Endodermal cell (in vitro differentiated cells): ENCODE results near the gene GTPBP2. TPM values are rescaled to one million over a fixed set of nuclear protein-coding genes. Genes with fewer than 3 reads are reported as not detected.

ENCODE experiments used
- DNase-seq: peaks from one replicate; pipeline ENCODE4 v3.0.0-alpha.2; 2017
- H3K27ac ChIP-seq: 2 replicates; pipeline ENCODE4 v1.5.1; 2013; ENCODE audit warnings: mild to moderate bottlenecking, low read depth, low read length, moderate library complexity
- H3K27me3 ChIP-seq: 2 replicates; pipeline ENCODE4 v1.6.1; 2013; ENCODE audit warnings: mild to moderate bottlenecking, low read length, moderate library complexity; ENCODE audit not compliant: insufficient read depth, control insufficient read depth, poor library complexity, severe bottlenecking
- H3K36me3 ChIP-seq: 2 replicates; pipeline ENCODE4 v1.7.0; 2013; ENCODE audit warnings: mild to moderate bottlenecking, low read length, moderate library complexity; ENCODE audit not compliant: control insufficient read depth, insufficient read depth
- H3K4me1 ChIP-seq: one replicate; pipeline ENCODE4 v1.7.0; 2013; ENCODE audit warnings: low read length; ENCODE audit not compliant: control insufficient read depth, insufficient read depth
- H3K4me3 ChIP-seq: 2 replicates; pipeline ENCODE4 v1.5.1; 2013; ENCODE audit warnings: mild to moderate bottlenecking, low read length, moderate library complexity
- H3K9ac ChIP-seq: 2 replicates; pipeline ENCODE4 v1.6.1; 2013; ENCODE audit warnings: mild to moderate bottlenecking, low read length, moderate library complexity; ENCODE audit not compliant: poor library complexity, severe bottlenecking; ENCODE audit errors: extremely low read depth
- H3K9me3 ChIP-seq: 2 replicates; pipeline ENCODE4 v1.6.1; 2013; ENCODE audit warnings: mild to moderate bottlenecking, low read length, moderate library complexity; ENCODE audit not compliant: control insufficient read depth
- H3K27ac Mint-ChIP-seq: 2 replicates; pipeline ENCODE4 v1.8.0; 2020; ENCODE audit warnings: mixed read lengths
- H3K27me3 Mint-ChIP-seq: 2 replicates; pipeline ENCODE4 v1.8.0; 2021; ENCODE audit warnings: mild to moderate bottlenecking, mixed read lengths; ENCODE audit not compliant: insufficient read depth
- H3K36me3 Mint-ChIP-seq: 2 replicates; pipeline ENCODE4 v1.8.0; 2020; ENCODE audit warnings: low read depth, mixed read lengths
- H3K4me1 Mint-ChIP-seq: 2 replicates; pipeline ENCODE4 v1.8.0; 2020; ENCODE audit warnings: mixed read lengths
- H3K4me3 Mint-ChIP-seq: 2 replicates; pipeline ENCODE4 v1.8.0; 2020; ENCODE audit warnings: mild to moderate bottlenecking, moderate library complexity, mixed read lengths
- H3K9me3 Mint-ChIP-seq: 2 replicates; pipeline ENCODE4 v1.8.0; 2020; ENCODE audit warnings: mild to moderate bottlenecking, mixed read lengths
- CTCF ChIP-seq: fragments of 200-600 bp; sonication (generic); conservative IDR thresholded peaks from 2 replicates; pipeline ENCODE4 v1.5.0; 2021; ENCODE audit warnings: antibody characterized with exemption, mild to moderate bottlenecking
- WGBS, 2 experiments: methylation state at CpG; one replicate each; pipeline versions ENCODE4 v1.1.5 to v1.1.7; 2013; ENCODE audit warnings: missing lambda C conversion rate in 2 of 2, mixed read lengths in 1 of 2; ENCODE audit not compliant: insufficient coverage in 1 of 2, insufficient read length in 1 of 2; 5-methylcytosine and 5-hydroxymethylcytosine counted together
- total RNA-seq, 2 donors: library from RNA; stranded (reverse); fragmentation: NEBNext Ultra II Directional in 1 of 2; extraction: Animal tissue kit (Norgen Biotek cat#: 25700) in 1 of 2; gene quantifications; 2 replicates in 1 of 2; 3 replicates in 1 of 2; pipeline ENCODE4 v1.2.1, GENCODE V29; 2021

The GTPBP2 gene
- total RNA-seq, 2 donors from 2014 or later = 87.9 to 90.6 TPM

GRCh38 chr6:43584892-43585570 lies 44.0 kb downstream of the GTPBP2 start:
- H3K4me3 Mint-ChIP-seq = no peak overlapping the region
- H3K9me3 Mint-ChIP-seq = peaks cover 6% of the 10 kb centered on the region
- H3K36me3 ChIP-seq = peaks cover 72% of the 10 kb centered on the region
- peaks cover 8% of the 10 kb centered on the region for H3K9me3 ChIP-seq
- 94 to 96% methylated on average over 4 to 6 of the region's 7 CpGs for WGBS, 2 experiments
- no peak overlapping the region for H3K4me3 ChIP-seq
- no peak for TF ChIP-seq CTCF
- no peaks in the 10 kb centered on the region for H3K4me1 ChIP-seq
- H3K4me1 Mint-ChIP-seq = no peaks in the 10 kb centered on the region
- H3K9ac ChIP-seq = no peak overlapping the region
- no peaks in the 10 kb centered on the region for H3K27me3 ChIP-seq
- DNase-seq = no peak
- H3K36me3 Mint-ChIP-seq = peaks cover 58% of the 10 kb centered on the region
- H3K27me3 Mint-ChIP-seq = no peaks in the 10 kb centered on the region
- no peak overlapping the region for H3K27ac ChIP-seq
- H3K27ac Mint-ChIP-seq = no peak overlapping the region

DNA sequence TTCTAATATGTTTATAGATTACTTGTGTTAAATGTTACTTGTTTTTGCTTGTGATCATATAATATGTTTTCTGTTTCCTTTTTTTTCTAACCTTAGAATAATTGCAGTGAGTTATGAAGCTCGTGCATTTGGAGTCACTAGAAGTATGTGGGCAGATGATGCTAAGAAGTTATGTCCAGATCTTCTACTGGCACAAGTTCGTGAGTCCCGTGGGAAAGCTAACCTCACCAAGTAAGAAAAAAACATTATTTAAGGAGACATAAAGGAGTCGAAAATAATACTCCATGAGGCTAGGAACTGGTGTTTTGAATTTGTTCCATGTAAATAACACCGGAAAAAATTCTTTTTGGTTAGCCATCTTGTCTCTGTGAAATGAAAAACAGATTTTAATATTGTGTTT lies 46.2 kb downstream of the GTPBP2 start:
- no peak overlapping the region for H3K9ac ChIP-seq
- peaks cover 8% of the 10 kb centered on the region for H3K9me3 ChIP-seq
- Mint-ChIP-seq H3K4me3 (no peak overlapping the region), H3K27me3 (no peaks in the 10 kb centered on the region), H3K27ac (no peak overlapping the region), H3K4me1 (peaks cover 6% of the 10 kb centered on the region), H3K36me3 (peaks cover 44% of the 10 kb centered on the region), H3K9me3 (peaks cover 8% of the 10 kb centered on the region)
- no peak overlapping the region for H3K4me3 ChIP-seq
- no peaks in the 10 kb centered on the region for H3K4me1 ChIP-seq
- DNase-seq = no peak
- 88 to 94% methylated on average over 3 to 5 of the region's 5 CpGs for WGBS, 2 experiments
- TF ChIP-seq CTCF = no peak
- H3K27ac ChIP-seq = no peak overlapping the region
- no peaks in the 10 kb centered on the region for H3K27me3 ChIP-seq
- peaks cover 55% of the 10 kb centered on the region for H3K36me3 ChIP-seq

DNA sequence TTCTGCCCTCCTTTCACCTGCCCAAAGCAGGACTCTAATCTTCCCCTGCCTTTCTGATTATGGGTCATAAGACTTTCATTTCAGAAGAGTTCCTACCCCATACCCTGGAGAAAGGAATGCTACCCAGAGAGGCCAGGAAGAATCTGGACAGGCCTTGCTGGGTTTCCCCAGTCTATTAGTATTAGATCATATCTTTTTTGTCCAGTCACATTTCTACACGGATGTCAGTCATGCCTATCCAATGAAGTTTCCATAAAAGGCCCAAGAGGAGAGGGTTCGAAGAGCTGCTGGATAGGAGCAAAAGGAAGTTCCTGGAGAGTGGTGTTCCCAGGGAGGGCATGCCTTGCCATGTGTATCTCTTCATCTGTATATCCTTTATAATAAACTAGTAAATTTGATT lies 49.9 kb downstream of the GTPBP2 start:
- Mint-ChIP-seq H3K27ac (peak overlapping the region; percentile 23), H3K27me3 (no peaks in the 10 kb centered on the region)
- no peak overlapping the region for H3K27ac ChIP-seq

More for the DNA sequence above, 49.9 kb downstream of the GTPBP2 start:
- WGBS, 2 experiments = 98 to 100% methylated on average over 2 of the region's 2 CpGs
- H3K4me3 Mint-ChIP-seq = no peak overlapping the region
- TF ChIP-seq CTCF = no peak
- H3K4me3 ChIP-seq = peak overlapping the region; percentile 100
- H3K9me3 ChIP-seq = peaks cover 8% of the 10 kb centered on the region
- H3K4me1 Mint-ChIP-seq = peaks cover 11% of the 10 kb centered on the region
- H3K27me3 ChIP-seq = no peaks in the 10 kb centered on the region
- no peak for DNase-seq
- no peak overlapping the region for H3K9ac ChIP-seq
- peaks cover 8% of the 10 kb centered on the region for H3K9me3 Mint-ChIP-seq
- H3K36me3 ChIP-seq = peaks cover 24% of the 10 kb centered on the region
- H3K36me3 Mint-ChIP-seq = peaks cover 24% of the 10 kb centered on the region
- peaks cover 4% of the 10 kb centered on the region for H3K4me1 ChIP-seq
